ENCODE measurements around the gene DSN1. TPM values are rescaled to one million over a fixed set of nuclear protein-coding genes. Genes with fewer than 3 reads are reported as not detected.

The DSN1 gene
- polyA plus RNA-seq (2012; ENCODE audit: insufficient read depth, insufficient read length, low read depth) = 3.9 TPM

- H3K36me3 ChIP-seq = no peaks in the 10 kb centered on the region; the same call in 1 of the 2 replicates
- H3K27me3 ChIP-seq = no peaks in the 10 kb centered on the region
- no peak; the same call in 1 of the 2 replicates for TF ChIP-seq CTCF (IDR thresholded peaks at IDR 0.05; ENCODE audit: low read depth, low read length)
- no peaks in the 10 kb centered on the region for H3K9me3 ChIP-seq
- peak within 1 kb of the TSS; percentile 71 for H3K4me3 ChIP-seq (ENCODE audit: low read depth, low read length)
- peak; percentile 100 for DNase-seq
- H3K4me1 ChIP-seq = no peaks in the 10 kb centered on the region
Observed at GRCh38 chr20:36773597-36774390, at the start of gene DSN1. Gene DSN1 (minus strand): TSS chr20:36773763. CDS start chr20:36771458, 2,305 bp downstream.

- peaks cover 32% of the 10 kb centered on the region for H3K36me3 ChIP-seq
- no peak for TF ChIP-seq CTCF (IDR thresholded peaks at IDR 0.05; ENCODE audit: low read depth, low read length)
- no peaks in the 10 kb centered on the region for H3K4me1 ChIP-seq
- no peaks in the 10 kb centered on the region for H3K9me3 ChIP-seq
- H3K27me3 ChIP-seq = no peaks in the 10 kb centered on the region
- H3K4me3 ChIP-seq (ENCODE audit: low read depth, low read length) = no peak overlapping the region
- DNase-seq = no peak
Observed at GRCh38 chr20:36823121-36823520, 49.6 kb upstream of the DSN1 start.

GRCh38 chr20:36821964-36822437, 48.4 kb upstream of the DSN1 start:
- Histone ChIP-seq H3K36me3 (peaks cover 28% of the 10 kb centered on the region), H3K4me1 (no peaks in the 10 kb centered on the region), H3K4me3 (ENCODE audit: low read depth, low read length) (no peak overlapping the region), H3K27me3 (no peaks in the 10 kb centered on the region), H3K9me3 (no peaks in the 10 kb centered on the region)
- TF ChIP-seq CTCF (IDR thresholded peaks at IDR 0.05; ENCODE audit: low read depth, low read length) = no peak
- DNase-seq = no peak

- no peak for DNase-seq
- no peaks in the 10 kb centered on the region for H3K9me3 ChIP-seq
Observed at GRCh38 chr20:36820928-36821327, 47.4 kb upstream of the DSN1 start.

GRCh38 chr20:36820073-36820472, 46.5 kb upstream of the DSN1 start:
- no peaks in the 10 kb centered on the region for H3K9me3 ChIP-seq
- H3K4me1 ChIP-seq = no peaks in the 10 kb centered on the region
- no peak overlapping the region for H3K4me3 ChIP-seq (ENCODE audit: low read depth, low read length)
- TF ChIP-seq CTCF (IDR thresholded peaks at IDR 0.05; ENCODE audit: low read depth, low read length) = no peak
- no peaks in the 10 kb centered on the region for H3K27me3 ChIP-seq
- no peak for DNase-seq
- peaks cover 38% of the 10 kb centered on the region for H3K36me3 ChIP-seq

More at GRCh38 chr20:36820928-36821327, 47.4 kb upstream of the DSN1 start:
- Histone ChIP-seq H3K27me3 (no peaks in the 10 kb centered on the region), H3K4me3 (ENCODE audit: low read depth, low read length) (no peak overlapping the region), H3K36me3 (peaks cover 32% of the 10 kb centered on the region), H3K4me1 (no peaks in the 10 kb centered on the region)
- no peak for TF ChIP-seq CTCF (IDR thresholded peaks at IDR 0.05; ENCODE audit: low read depth, low read length)

- no peak overlapping the region for H3K4me3 ChIP-seq (ENCODE audit: low read depth, low read length)
- peaks cover 40% of the 10 kb centered on the region for H3K36me3 ChIP-seq
- no peaks in the 10 kb centered on the region for H3K9me3 ChIP-seq
- no peaks in the 10 kb centered on the region for H3K4me1 ChIP-seq
- TF ChIP-seq CTCF (IDR thresholded peaks at IDR 0.05; ENCODE audit: low read depth, low read length) = no peak
- no peak for DNase-seq
- H3K27me3 ChIP-seq = no peaks in the 10 kb centered on the region
Observed at GRCh38 chr20:36819659-36820058, 46.1 kb upstream of the DSN1 start.

Measured in BE2C (cell line).